Measurements from ENCODE around the gene RASGRF1.
"Not testable (repeated sequence)": the region's sequence is repeated elsewhere in the genome, so short reads cannot be mapped to it uniquely, and the experiment has no call there.

RASGRF1 gene

GRCh38 chr15:79090487-79091203, at the start of gene RASGRF1:
RASGRF1 (minus strand) TSS chr15:79090780; CDS start chr15:79090498, 282 bp downstream.
- DNase-seq: no peak

- no peak for DNase-seq
Observed at GRCh38 chr15:79136434-79137046, 46.0 kb upstream of the RASGRF1 start.

- no peak for DNase-seq
Observed at GRCh38 chr15:79133309-79133708, 42.7 kb upstream of the RASGRF1 start.

- DNase-seq: no peak
Observed at GRCh38 chr15:79132770-79133169, 42.2 kb upstream of the RASGRF1 start.

GRCh38 chr15:79132361-79132760, 41.8 kb upstream of the RASGRF1 start:
- DNase-seq: no peak

- no peak for DNase-seq
Observed at GRCh38 chr15:79130535-79131130, 40.1 kb upstream of the RASGRF1 start.

GRCh38 chr15:79129235-79129634, 38.7 kb upstream of the RASGRF1 start:
- DNase-seq: no peak

- no peak for DNase-seq
Observed at GRCh38 chr15:79128556-79128955, 38.0 kb upstream of the RASGRF1 start.

- DNase-seq: no peak
Observed at GRCh38 chr15:79124388-79124787, 33.8 kb upstream of the RASGRF1 start.

GRCh38 chr15:79122991-79123390, 32.4 kb upstream of the RASGRF1 start:
- no peak for DNase-seq

GRCh38 chr15:79122391-79122790, 31.8 kb upstream of the RASGRF1 start:
- no peak for DNase-seq

- DNase-seq: no peak
Observed at GRCh38 chr15:79121571-79121970, 31.0 kb upstream of the RASGRF1 start.

GRCh38 chr15:79117442-79118204, 27.0 kb upstream of the RASGRF1 start:
- no peak for DNase-seq

GRCh38 chr15:79116771-79117170, 26.2 kb upstream of the RASGRF1 start:
- DNase-seq: no peak

GRCh38 chr15:79115986-79116665, 25.5 kb upstream of the RASGRF1 start:
- no peak for DNase-seq

GRCh38 chr15:79113831-79114230, 23.3 kb upstream of the RASGRF1 start:
- DNase-seq: no peak

GRCh38 chr15:79111404-79111803, 20.8 kb upstream of the RASGRF1 start:
- DNase-seq: not testable (repeated sequence)

GRCh38 chr15:79105141-79105540, 14.6 kb upstream of the RASGRF1 start:
- no peak for DNase-seq

- no peak for DNase-seq
Observed at GRCh38 chr15:79102595-79102994, 12.0 kb upstream of the RASGRF1 start.

- no peak for DNase-seq
Observed at GRCh38 chr15:79101866-79102581, 11.4 kb upstream of the RASGRF1 start.

- DNase-seq: no peak
Observed at GRCh38 chr15:79099692-79100091, 9.1 kb upstream of the RASGRF1 start.

GRCh38 chr15:79094611-79095021, 4.0 kb upstream of the RASGRF1 start:
- no peak for DNase-seq
